HEK293 (cell line): ENCODE measurements around the gene MBLAC1.

ENCODE experiments used
- CTCF ChIA-PET: fragments of 350-600 bp; formaldehyde crosslinking; extraction: SDS; loops from one replicate; lab custom pipeline; 2021; ENCODE audit warnings: antibody characterized with exemption; lab: Yijun Ruan, JAX
- POLR2A ChIA-PET: fragments of 300-600 bp; formaldehyde crosslinking; extraction: SDS; loops from one replicate; lab custom pipeline; 2020; ENCODE audit warnings: antibody characterized with exemption, inconsistent platforms; lab: Yijun Ruan, JAX
- H3K27ac ChIP-seq: fragments of 200-500 bp; sonication (Bioruptor generic); 2 replicates; pipeline ENCODE4 v1.5.1; 2014; ENCODE audit warnings: low read depth, low read length, control low read depth, inconsistent platforms; ENCODE audit errors: extremely low read depth
- H3K36me3 ChIP-seq, 2 experiments: fragments of 200-500 bp in 1 of 2; sonication (Bioruptor generic) in 1 of 2; 1 replicate in 1 of 2; 2 replicates in 1 of 2; pipeline ENCODE4 v1.5.1; 2014 to 2017; ENCODE audit warnings: inconsistent platforms in 2 of 2, low read length in 2 of 2; ENCODE audit not compliant: control insufficient read depth in 2 of 2, insufficient read depth in 1 of 2
- H3K4me1 ChIP-seq: fragments of 200-500 bp; sonication (Bioruptor generic); 2 replicates; pipeline ENCODE4 v1.5.1; 2014; ENCODE audit warnings: mild to moderate bottlenecking, low read length, inconsistent platforms; ENCODE audit not compliant: control insufficient read depth, insufficient read depth
- H3K4me3 ChIP-seq: 2 replicates; pipeline ENCODE4 v1.5.1; 2011; ENCODE audit warnings: low read depth, mild to moderate bottlenecking, control low read depth, low read length, moderate library complexity
- H3K9me3 ChIP-seq: fragments of 200-500 bp; sonication (Bioruptor generic); 2 replicates; pipeline ENCODE4 v1.5.1; 2014; ENCODE audit warnings: low read depth, low read length, inconsistent platforms; ENCODE audit not compliant: control insufficient read depth, insufficient read depth
- AEBP2 ChIP-seq: fragments of 450-650 bp; formaldehyde crosslinking; IDR thresholded peaks from 2 replicates; pipeline ENCODE4 v1.5.1; 2016; ENCODE audit warnings: missing biosample characterization, missing genetic modification characterization, borderline replicate concordance
- ELK4 ChIP-seq: IDR thresholded peaks from 2 replicates; pipeline ENCODE4 v1.6.1; 2011; ENCODE audit warnings: mild to moderate bottlenecking, low read depth, low read length, borderline replicate concordance
- GLI2 ChIP-seq: fragments of 450-650 bp; formaldehyde crosslinking; IDR thresholded peaks from 2 replicates; pipeline ENCODE4; 2017; ENCODE audit warnings: missing biosample characterization, missing genetic modification characterization, low read depth, borderline replicate concordance
- PRDM1 ChIP-seq: fragments of 450-650 bp; formaldehyde crosslinking; IDR thresholded peaks from 2 replicates; pipeline ENCODE4; 2016; ENCODE audit warnings: missing biosample characterization, missing genetic modification characterization
- PRDM10 ChIP-seq: fragments of 450-650 bp; formaldehyde crosslinking; IDR thresholded peaks from 2 replicates; pipeline ENCODE4 v1.5.1; 2016; ENCODE audit warnings: missing biosample characterization, missing genetic modification characterization
- ZNF18 ChIP-seq: fragments of 450-650 bp; formaldehyde crosslinking; IDR thresholded peaks from 2 replicates; pipeline ENCODE4 v1.5.1; 2016; ENCODE audit warnings: missing biosample characterization, missing genetic modification characterization
- ZNF19 ChIP-seq: fragments of 450-650 bp; formaldehyde crosslinking; IDR thresholded peaks from 2 replicates; pipeline ENCODE4; 2016; ENCODE audit warnings: missing biosample characterization, missing genetic modification characterization, low read depth
- ZNF2 ChIP-seq: fragments of 450-650 bp; formaldehyde crosslinking; IDR thresholded peaks from 2 replicates; pipeline ENCODE4 v1.5.1; 2016; ENCODE audit warnings: missing biosample characterization, missing genetic modification characterization
- ZNF354C ChIP-seq: fragments of 450-650 bp; formaldehyde crosslinking; IDR thresholded peaks from 2 replicates; pipeline ENCODE4 v1.5.1; 2016; ENCODE audit warnings: missing biosample characterization, missing genetic modification characterization, low read depth, borderline replicate concordance
- ZNF398 ChIP-seq: fragments of 450-650 bp; formaldehyde crosslinking; IDR thresholded peaks from 2 replicates; pipeline ENCODE4 v1.5.1; 2017; ENCODE audit warnings: missing biosample characterization, missing genetic modification characterization
- ZNF510 ChIP-seq: fragments of 450-650 bp; formaldehyde crosslinking; IDR thresholded peaks from 2 replicates; pipeline ENCODE4 v1.5.1; 2018; ENCODE audit warnings: mild to moderate bottlenecking, missing genetic modification characterization, missing biosample characterization; ENCODE audit not compliant: insufficient replicate concordance
- ZNF76 ChIP-seq: fragments of 450-650 bp; formaldehyde crosslinking; IDR thresholded peaks from 2 replicates; pipeline ENCODE4; 2016; ENCODE audit warnings: low read depth, missing biosample characterization, missing genetic modification characterization, borderline replicate concordance
- TF ChIP-seq, protein P1 (sequence below): fragments of 450-650 bp; formaldehyde crosslinking; IDR thresholded peaks from 2 replicates; pipeline ENCODE4 v1.5.1; 2016; ENCODE audit warnings: missing biosample characterization, missing genetic modification characterization, borderline replicate concordance

The MBLAC1 gene

DNA sequence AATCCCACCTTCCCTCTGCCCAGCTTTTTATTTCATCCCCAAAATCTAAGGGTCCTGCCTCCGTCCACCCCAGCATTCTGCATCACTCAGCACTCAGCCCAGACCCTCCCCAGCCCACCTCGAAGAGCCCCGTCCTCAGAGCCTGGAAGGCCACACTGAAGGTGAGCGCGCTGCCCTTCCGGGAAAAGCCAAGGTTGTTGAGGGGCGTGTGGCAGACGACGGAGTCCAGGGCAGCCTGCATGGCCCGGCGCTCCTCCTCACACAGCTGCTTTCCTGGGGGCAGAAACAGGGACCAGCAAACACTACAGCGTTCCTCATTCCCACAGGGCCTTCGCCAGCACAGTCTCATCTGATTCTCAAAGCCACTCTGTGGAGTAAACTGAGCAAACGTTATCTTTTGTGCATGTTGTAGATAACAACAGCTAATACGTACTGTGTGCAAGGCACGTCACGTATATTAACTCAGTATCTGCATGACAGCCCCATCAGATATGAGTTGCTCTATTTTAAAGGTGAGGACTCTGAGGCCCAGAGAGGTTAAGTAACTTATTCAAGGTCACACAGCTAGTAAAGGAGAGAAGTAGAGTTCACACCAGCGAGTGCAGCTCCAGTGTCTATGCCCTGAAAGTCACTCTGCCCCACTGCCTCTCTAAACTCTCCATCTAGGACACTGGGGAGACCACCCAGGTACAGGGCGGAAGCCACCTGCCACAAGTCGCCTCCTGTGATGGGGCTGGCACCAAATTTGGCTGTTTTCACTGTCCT lies 29.0 kb downstream of the MBLAC1 start:
- Histone ChIP-seq H3K27ac (no peak overlapping the region), H3K9me3 (no peaks in the 10 kb centered on the region), H3K36me3 (peaks cover 10 to 54% of the 10 kb centered on the region in 2 experiments; a peak in 2 of 3 replicates), H3K4me3 (no peak overlapping the region), H3K4me1 (no peaks in the 10 kb centered on the region)
- ChIA-PET POLR2A (interaction anchor here (1.2 to 4.3 kb wide), 3 partner anchors 7 to 23 kb away, joined by 3 to 38 read pairs (median 3); partner anchors contain the start of genes GPC2, LAMTOR4 and STAG3), CTCF (interaction anchor here (0.6 to 1.8 kb wide), 4 partner anchors 19 to 531 kb away, joined by 3 to 5 read pairs (median 4); no protein-coding TSS in a partner anchor)
- no peak for TF ChIP-seq ZNF2 (tag by site-specific recombination)
- TF ChIP-seq ZNF18 (tag by site-specific recombination) = 0 out of 2 replicates have a peak, but pooled peaks have one; percentile 28
- TF ChIP-seq ELK4 = no peak

DNA sequence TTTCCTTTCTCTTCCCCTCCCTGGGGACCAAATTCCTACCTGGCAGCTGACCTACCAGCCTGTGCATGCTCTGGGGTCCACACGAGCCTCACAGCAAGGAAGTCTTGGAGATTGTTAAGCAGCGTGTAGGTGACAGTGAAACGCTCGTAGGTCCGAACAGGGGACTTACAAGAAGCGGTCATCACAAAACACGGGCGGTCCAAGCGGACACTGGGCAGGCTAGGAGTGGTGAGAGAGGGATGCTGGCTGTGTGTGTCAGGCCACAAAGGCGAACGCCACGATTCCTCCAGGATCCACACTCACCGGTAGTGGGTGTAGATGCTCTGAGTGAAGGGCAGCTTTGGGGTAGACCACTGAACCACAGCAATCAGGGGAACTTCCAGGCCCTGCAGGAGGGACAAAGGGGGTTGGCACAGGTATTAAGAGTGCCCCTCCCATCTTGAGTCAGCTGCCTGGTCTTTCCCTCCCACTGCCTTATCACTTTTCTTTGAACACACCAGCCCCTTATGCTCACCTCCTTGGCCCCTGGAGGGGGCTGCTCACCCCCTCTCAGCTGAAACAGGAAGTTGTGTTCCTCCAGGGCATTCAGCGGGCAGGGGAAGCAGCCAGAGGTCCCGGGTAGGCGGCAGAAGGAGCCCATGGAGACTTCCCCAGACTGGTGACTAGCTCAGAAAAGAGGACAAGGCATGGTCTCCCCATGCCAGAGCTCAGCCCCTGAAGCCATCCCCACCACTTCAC lies 29.7 kb downstream of the MBLAC1 start:
- no peaks in the 10 kb centered on the region for H3K4me1 ChIP-seq
- CTCF ChIA-PET = interaction anchor here (0.5 to 1.8 kb wide), 6 partner anchors 20 to 568 kb away, joined by 3 to 5 read pairs (median 3); no protein-coding TSS in a partner anchor
- TF ChIP-seq PRDM10 (tag by site-specific recombination) = peak; percentile 75
- no peak for TF ChIP-seq ZNF19
- TF ChIP-seq, protein P1, sequence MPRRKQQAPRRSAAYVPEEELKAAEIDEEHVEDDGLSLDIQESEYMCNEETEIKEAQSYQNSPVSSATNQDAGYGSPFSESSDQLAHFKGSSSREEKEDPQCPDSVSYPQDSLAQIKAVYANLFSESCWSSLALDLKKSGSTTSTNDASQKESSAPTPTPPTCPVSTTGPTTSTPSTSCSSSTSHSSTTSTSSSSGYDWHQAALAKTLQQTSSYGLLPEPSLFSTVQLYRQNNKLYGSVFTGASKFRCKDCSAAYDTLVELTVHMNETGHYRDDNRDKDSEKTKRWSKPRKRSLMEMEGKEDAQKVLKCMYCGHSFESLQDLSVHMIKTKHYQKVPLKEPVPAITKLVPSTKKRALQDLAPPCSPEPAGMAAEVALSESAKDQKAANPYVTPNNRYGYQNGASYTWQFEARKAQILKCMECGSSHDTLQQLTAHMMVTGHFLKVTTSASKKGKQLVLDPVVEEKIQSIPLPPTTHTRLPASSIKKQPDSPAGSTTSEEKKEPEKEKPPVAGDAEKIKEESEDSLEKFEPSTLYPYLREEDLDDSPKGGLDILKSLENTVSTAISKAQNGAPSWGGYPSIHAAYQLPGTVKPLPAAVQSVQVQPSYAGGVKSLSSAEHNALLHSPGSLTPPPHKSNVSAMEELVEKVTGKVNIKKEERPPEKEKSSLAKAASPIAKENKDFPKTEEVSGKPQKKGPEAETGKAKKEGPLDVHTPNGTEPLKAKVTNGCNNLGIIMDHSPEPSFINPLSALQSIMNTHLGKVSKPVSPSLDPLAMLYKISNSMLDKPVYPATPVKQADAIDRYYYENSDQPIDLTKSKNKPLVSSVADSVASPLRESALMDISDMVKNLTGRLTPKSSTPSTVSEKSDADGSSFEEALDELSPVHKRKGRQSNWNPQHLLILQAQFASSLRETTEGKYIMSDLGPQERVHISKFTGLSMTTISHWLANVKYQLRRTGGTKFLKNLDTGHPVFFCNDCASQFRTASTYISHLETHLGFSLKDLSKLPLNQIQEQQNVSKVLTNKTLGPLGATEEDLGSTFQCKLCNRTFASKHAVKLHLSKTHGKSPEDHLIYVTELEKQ (tag by site-specific recombination) = no peak
- TF ChIP-seq PRDM1 = no peak
- no peak for TF ChIP-seq ZNF76 (tag by site-specific recombination)
- no peak for TF ChIP-seq ZNF2 (tag by site-specific recombination)
- TF ChIP-seq ZNF354C = no peak
- TF ChIP-seq AEBP2 = no peak
- TF ChIP-seq GLI2 (tag by site-specific recombination) = no peak
- peak; percentile 45; the same call in 1 of the 2 replicates for TF ChIP-seq ZNF398 (tag by site-specific recombination)
- no peak for TF ChIP-seq ZNF510 (tag by site-specific recombination)
- no peak overlapping the region for H3K27ac ChIP-seq
- H3K36me3 ChIP-seq = peaks cover 9 to 53% of the 10 kb centered on the region in 2 experiments; a peak in 2 of 3 replicates
- POLR2A ChIA-PET = interaction anchor here (0.6 to 4.3 kb wide), 8 partner anchors 8 to 1072 kb away, joined by 3 to 38 read pairs (median 3); partner anchors contain the start of genes GPC2, LAMTOR4, MBLAC1 and MEPCE
- H3K4me3 ChIP-seq = no peak overlapping the region
- no peaks in the 10 kb centered on the region for H3K9me3 ChIP-seq
